HG03159 (cell line): Measurements from ENCODE around the gene CEACAM16.
"Not testable (repeated sequence)": the region's sequence is repeated elsewhere in the genome, so short reads cannot be mapped to it uniquely, and the experiment has no call there.

ENCODE experiments used
- ATAC-seq: cut with Tn5 transposase; IDR thresholded peaks from one replicate; pipeline ENCODE4 v1.9.1; 2021; ENCODE audit warnings: mild to moderate bottlenecking, moderate library complexity; ENCODE audit not compliant: unreplicated experiment

CEACAM16 gene, protein sequence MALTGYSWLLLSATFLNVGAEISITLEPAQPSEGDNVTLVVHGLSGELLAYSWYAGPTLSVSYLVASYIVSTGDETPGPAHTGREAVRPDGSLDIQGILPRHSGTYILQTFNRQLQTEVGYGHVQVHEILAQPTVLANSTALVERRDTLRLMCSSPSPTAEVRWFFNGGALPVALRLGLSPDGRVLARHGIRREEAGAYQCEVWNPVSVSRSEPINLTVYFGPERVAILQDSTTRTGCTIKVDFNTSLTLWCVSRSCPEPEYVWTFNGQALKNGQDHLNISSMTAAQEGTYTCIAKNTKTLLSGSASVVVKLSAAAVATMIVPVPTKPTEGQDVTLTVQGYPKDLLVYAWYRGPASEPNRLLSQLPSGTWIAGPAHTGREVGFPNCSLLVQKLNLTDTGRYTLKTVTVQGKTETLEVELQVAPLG

DNA sequence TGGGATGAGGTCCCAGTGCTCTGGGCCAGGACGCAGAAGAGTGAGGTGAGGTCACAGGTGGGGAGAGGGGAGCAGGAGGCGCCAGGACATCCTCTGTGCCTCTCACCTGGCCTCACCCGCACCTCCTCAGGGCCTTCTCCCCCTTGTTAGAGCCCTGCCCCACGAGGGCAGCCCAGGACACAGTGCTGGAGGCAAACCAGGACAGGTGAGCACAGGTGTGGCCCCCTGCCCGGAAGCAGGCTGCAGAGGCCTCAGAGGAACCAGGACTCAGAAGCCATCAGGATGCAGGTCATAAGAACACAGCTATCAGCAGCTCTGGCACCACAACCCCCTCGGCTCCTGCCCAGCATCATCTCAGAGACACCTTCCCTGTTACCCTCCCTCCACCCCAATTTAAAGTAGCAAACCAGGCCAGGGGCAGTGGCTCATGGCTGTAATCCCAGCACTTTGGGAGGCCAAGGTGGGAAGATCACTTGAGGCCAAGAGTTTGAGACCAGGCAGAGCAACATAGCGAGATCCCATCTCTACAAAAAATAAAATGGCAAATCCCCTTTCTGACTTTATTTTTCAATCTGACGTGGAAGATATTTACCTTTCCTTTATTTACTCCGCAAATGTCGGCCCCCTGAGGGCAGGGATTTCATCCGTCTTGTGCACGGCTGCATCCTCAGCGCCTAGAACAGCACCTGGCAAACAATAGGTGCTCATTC, at the start of gene CEACAM16:
CEACAM16 (plus strand) TSS at position 660 of the 710 bp plus-strand sequence. CDS start 2,306 bp downstream, outside the sequence.
- no peak for ATAC-seq

DNA sequence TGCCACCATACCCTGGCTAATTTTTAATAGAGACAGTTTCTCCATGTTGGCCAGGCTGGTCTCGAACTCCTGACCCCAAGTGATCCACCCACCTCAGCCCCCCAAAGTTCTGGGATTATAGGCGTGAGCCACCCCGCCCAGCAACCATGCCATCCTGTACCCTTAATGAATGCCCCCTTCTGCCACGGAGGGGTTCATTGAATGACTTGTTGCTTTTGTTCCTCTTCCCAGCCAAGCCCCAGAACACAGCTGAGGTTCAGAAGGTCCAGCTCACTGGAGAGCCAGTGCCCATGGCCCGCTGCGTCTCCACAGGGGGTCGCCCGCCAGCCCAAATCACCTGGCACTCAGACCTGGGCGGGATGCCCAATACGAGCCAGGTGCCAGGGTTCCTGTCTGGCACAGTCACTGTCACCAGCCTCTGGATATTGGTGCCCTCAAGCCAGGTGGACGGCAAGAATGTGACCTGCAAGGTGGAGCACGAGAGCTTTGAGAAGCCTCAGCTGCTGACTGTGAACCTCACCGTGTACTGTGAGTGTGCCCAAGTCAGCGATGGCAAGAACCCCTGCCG, 49.3 kb upstream of the CEACAM16 start:
- ATAC-seq: no peak

DNA sequence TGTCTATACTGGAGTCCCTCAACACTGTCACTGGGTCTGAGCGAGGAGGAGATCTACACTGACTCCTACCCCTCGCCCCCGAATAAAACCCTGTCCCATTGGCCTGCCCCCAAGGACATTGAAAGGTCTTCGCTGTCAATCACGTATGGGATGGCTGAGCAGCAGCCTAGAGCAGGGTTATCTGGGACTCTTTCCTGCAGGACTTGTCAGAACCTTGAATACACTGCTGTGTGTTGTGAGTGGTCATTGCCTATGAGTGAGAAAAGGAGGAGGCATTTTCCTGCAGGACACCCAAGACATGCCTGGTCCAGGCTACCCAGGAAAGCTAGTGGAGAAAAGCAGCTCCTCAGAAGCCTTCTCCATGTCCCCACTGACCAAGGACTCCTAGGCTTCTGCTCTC, 45.6 kb upstream of the CEACAM16 start:
- no peak for ATAC-seq

DNA sequence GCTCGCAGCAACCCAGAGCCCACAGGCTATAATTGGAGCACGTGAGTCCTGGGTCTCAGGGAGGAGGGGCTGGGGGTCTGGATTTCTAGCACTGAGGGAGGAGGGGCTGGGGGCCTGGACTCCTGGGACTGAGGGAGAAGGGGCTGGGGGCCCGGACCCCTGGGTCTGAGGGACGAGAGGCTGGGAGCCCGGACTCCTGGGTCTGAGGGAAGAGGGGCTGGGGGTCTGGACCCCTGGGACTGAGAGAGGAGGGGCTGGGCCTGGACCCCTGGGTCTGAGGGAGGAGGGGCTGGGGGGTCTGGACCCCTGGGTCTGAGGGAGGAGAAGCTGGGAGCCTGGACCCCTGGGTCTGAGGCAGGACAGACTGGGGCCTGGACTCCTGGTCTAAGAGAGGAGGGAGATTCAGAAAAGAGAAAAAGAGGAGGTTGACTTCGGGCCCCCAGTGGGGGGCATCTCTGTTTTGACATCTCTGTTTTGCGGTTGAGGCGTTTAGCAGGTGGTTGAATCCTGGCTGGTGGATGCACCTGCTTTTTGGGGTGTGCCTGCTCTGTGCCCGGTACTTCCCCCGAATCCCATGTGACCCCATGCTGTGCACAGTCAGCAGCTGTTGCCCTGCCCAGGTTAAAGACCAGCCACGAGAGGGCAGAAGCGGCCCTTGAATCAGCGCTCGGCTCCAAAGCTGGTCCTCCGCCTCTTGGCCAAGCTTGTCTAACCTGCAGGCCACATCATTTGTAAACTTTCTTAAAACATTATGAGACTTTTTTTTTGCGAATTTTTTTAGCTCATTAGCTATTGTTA, 44.8 kb upstream of the CEACAM16 start:
- ATAC-seq: peak; percentile 82

DNA sequence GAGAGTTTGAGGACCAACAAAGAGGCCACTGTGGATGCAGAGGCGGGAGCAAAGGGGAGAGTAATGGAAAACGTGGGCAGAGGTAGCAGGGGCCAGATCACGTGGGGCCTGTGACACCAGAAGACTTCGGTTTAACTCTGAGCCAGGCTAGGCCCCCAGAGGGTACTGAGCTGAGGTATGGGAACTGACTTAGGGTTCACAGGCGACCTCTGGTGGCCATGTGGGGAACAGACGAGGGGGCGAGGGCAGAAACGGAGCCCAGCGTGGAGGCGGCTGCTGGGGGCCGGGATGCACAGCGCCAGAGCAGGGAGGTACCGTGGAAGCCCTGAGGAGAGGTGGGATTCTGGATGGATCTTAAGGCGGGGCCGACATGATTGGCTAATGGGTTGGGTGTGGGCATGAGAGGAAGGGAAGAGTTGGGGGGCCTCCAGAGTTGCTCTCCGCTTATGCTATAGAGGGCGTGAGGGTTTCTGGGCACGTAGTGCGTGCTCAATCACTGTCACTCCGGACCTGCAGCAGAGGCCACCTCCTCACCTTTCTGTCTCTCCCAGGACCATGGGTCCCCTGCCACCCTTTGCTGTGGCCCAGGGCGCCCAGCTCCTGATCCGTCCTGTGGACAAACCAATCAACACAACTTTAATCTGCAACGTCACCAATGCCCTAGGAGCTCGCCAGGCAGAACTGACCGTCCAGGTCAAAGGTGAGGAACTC, 41.6 kb upstream of the CEACAM16 start:
- no peak for ATAC-seq

DNA sequence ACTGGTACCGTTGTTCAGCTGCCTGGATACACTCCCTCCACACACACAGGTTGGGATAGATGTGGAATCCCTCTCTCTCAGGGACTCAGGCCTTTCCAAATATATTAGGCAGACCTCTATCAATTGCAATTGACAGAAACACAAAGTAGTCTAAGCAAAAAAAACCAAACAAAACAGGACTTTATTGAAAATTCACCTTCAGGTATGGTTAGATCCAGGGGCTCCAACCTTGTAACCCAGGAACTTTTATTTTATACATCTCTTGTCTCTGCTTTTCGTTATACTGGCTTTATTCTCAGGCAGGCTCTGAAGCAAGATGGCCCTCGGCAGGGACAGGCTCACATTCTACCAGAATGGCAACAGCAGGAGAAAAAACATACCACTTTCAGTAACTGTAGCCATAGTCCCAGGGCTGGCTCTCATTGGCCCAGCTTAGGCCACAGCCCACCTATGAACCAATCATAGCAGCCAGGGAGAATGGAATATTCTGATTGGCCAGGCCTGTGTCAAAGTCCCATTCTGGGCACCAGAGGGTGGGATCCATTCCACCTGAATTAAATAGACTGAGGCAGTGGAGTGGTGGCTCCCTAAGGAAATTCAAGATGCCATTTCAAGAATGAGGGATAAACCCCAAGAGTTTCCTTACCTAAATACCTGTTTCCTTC, 40.8 kb upstream of the CEACAM16 start:
- ATAC-seq: no peak

DNA sequence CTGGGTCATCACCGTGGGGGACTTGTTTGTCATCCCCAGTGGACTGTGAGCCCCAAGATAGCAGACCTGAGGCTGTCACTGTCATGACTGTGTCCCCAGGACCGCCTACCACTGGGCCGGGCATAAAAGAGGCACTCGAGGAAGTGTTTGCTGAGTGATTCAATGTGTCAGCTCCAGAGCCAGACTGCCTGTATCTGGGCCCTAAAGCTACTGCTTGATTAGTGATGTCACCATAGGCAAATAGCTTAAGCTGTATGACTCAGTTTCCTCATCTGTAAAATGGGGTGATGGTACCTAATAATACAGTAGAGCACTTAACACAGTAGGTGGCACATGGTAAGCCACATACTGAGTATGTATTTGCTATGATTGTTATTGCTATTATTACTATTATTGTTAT, 38.9 kb upstream of the CEACAM16 start:
- no peak for ATAC-seq

DNA sequence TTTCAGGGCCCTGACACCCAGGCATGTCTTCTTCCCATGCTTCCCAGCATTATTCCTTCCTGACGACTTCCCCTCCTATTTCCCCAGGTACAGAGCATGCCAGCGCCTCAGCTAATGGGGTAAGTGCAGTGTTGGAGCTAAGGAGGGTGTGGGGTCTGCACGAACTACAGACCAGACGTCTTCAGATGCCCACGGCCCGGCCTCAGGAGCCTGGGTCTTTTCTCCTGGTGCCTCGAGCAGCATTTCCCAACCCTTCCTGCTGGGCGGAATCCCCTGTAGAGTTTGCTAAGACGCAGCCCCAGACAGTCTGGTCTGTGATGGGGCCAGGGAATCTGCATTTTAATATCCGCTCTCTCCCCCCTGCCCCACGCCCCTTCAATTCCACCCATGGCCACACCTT, 37.7 kb upstream of the CEACAM16 start:
- no peak for ATAC-seq

DNA sequence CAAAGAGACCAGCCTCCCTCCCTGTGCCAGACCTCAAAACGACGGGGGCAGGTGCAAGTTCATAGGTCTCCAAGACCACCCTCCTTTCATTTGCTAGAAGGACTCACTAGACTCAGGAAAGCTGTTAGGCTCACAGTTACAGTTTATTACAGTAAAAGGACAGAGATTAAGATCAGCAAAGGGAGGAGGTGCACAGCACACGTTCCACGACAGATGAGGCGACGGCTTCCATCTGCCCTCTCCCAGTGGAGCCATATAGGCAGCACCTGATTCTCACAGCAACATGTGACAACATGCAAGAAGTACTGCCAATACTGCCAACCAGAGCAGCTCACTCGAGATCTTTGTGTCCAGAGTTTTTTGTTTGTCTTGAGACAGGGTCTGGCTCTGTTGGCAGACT, 37.0 kb upstream of the CEACAM16 start:
- ATAC-seq: no peak

DNA sequence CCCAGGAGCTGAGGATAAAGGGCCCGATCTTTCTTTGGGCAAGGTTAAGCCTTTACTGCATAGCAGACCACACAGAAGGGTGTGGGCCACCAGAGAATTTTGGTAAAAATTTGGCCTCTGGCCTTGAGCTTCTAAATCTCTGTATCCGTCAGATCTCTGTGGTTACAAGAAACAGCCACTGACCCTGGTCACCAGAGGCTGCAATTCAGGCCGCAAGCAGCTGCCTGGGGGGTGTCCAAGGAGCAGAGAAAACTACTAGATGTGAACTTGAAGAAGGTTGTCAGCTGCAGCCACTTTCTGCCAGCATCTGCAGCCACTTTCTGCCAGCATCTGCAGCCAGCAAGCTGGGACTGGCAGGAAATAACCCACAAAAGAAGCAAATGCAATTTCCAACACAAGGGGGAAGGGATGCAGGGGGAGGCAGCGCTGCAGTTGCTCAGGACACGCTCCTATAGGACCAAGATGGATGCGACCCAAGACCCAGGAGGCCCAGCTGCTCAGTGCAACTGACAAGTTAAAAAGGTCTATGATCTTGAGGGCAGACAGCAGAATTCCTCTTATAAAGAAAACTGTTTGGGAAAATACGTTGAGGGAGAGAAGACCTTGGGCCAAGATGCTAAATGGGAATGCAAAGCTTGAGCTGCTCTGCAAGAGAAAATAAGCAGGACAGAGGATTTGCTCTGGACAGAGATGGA, 36.1 kb upstream of the CEACAM16 start:
- ATAC-seq: no peak

DNA sequence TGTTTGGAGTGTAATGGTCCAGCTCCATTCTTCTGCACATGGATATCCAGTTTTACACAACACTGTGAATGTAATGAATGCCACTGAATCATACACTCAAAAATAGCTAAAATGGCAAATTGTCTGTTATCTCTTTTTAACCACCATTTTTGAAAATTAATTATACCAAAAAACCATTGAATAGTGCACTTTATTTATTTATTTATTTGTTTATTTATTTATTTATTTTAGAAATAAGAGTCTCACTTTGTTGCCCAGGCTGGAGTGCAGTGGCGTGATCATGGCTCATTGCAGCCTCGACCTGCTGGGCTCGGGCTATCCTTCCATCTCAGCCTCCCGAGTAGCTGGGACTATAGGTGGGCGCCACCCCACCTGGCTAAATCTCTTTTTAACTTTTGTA, 35.0 kb upstream of the CEACAM16 start:
- ATAC-seq: no peak

DNA sequence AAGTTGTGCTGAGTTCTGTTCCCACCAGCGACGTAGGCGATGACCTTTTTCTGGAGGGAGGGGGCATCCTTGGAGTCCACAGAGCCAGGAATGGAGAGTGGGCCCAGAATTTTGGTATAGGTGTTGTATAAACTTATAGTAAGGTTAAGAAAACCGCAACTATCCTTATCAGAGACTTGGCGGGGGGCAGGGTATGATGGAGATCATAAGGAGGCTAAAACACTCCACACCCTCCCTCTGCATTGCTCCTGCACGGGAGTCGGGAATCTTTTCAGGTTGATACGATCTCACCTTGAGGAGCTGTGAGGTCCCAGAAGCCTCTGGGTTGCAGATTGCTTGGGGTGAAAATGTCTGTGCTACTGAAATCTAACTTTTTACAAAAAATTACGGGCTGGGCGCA, 34.0 kb upstream of the CEACAM16 start:
- ATAC-seq: no peak

DNA sequence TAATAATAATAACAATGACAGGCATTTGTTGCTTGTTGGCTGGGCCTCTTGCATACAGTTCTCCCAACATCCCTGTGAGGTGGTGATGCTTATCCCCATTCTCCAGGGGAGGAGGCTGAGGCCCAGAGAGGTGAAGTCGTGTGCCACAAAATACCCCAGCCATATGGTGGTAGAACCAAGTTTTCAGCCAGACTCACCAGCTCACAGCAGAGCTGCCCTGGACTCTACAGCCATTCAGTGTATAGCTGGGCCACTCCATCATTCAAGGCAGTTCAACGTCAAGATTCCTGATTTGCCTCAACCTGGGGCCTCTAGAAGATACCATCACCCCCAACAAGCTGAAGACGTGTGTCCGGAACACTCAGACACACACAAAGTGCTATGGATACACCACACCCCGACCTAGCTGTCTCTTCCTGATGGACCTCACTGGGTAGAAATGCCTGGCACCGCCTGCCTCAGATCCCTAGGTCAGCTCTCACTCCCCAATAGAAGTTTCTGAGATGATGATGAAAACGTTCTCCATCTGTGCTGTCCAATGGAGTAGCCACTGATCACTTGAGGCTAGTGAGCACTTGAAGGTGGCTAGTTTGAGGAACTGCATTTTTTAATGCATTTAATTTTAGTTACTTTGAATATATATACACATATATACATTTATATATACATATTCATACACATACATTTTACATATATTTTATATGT, 31.9 kb upstream of the CEACAM16 start:
- no peak for ATAC-seq

DNA sequence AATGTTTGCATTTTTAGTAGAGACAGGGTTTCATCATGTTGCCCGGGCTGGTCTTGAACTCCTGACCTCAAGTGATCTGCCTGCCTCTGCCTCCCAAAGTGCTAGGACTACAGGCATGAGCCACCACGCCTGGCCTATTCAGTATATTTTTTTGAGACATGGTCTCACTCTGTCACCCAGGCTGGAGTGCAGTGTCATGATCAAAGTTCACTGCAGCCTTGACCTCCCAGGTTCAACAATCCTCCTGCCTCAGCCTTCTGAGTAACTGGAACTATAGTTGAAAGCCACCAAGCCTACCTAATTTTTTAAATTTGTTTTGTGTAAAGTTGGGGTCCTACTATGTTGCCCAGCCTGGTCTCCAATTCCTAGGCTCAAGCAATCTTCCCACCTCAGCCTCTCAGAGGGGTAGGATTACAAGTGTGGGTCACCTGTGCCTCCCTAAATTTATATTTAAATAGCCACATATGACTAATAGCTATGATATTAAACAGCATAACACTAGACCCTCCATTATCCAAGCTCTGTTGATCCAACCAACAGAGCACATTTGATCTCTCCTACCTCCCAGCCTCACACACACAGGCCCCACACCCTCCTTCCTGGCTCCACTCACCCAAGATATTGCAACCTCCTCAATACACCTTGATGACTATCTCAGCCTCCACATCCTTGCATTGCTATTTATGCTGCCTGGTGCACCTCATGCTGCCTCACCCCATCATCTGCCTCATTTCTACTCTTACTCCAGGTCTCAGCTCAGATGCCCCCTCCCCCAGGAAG, 29.8 kb upstream of the CEACAM16 start:
- ATAC-seq: no peak

DNA sequence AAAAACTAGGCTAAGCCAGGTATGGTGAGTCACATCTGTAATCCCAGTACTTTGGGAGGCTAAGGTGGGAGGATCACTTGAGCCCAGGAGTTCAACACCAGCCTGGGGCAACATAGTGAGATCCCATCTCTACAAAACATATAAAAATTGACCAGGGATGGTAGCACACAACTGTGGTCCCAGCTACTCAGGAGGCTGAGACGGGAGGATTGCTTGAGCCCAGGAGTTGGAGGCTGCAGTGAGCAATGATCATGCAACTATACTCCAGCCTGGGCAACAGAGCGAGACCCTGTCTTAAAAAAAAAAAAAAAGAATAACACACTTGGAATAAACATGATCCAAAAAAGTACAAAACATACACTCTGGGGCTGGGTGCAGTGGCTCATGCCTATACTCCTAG, 28.9 kb upstream of the CEACAM16 start:
- ATAC-seq: not testable (repeated sequence)

DNA sequence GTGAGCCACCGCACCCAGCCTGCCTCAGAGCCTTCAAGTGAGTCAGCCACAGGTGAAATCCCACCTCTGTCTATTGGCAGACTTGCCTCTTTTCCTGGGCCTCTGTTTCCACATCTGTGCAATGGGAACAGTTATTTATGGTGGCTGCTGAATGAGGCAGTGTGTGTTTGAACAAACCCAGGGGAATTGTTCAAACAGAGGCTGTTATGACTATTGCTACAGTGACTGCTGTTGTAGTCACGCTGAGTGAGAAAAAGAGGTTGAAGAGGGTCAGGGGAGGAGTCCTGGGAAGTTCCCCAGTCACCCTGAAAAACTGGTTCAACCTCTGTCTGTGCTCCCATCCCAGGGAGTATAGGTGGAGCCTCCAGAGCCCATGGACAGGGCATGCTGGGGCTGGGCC, 27.6 kb upstream of the CEACAM16 start, which contains the start of gene CEACAM19:
CEACAM19 (plus strand) TSS at position 83 of the 400 bp plus-strand sequence. CDS start 450 bp downstream, outside the sequence.
- no peak for ATAC-seq

DNA sequence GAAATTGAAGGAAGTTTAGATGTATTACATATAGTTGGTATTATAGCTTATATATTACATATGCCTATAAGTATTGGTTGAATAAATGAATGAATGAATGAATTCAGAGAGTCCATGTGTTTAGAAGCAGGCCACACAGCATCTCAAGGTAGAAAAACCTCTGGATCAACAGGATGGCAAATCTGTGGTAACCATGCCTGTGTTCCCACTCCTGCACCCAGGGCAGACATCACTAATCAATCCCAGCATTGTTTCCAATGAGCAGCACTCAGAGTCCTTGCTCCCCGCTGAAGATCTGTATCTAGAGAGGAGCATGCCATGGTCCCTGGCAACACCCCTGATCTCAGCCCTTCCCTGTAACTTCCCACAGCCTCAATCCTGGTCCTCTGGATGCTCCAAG, 26.7 kb upstream of the CEACAM16 start:
- no peak for ATAC-seq

DNA sequence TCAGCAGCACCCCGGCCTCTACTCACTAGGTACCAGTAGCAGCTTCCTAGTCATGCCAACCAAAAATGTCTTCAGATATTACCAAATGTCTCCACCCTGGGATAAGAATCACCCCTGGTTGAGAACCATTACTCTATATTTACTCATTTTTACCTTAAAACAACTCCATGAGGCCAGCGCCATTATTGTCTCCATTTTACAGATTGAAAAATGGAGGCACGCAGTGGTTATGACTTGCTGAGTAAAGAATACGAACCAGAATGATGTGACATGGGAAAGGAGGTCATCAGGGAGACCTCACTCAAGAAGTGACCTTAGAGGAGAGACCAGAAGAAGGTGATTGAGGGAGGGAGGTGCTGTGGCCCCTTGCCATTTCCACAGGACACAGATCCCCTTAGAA, 25.4 kb upstream of the CEACAM16 start:
- ATAC-seq: no peak
